K562 (cell line): ENCODE results near the gene TXLNG. TPM values are rescaled to one million over a fixed set of nuclear protein-coding genes. Genes with fewer than 3 reads are reported as not detected.

Experiments used
- ATF3 ChIP-seq, 2 experiments: fragments of 450-650 bp in 1 of 2; sonication (generic) in 1 of 2; formaldehyde crosslinking in 1 of 2; IDR thresholded peaks in 1 of 2; conservative IDR thresholded peaks in 1 of 2; 2 replicates each; pipeline versions ENCODE4 v1.6.1 to v1.8.1; 2016 to 2023; ENCODE audit warnings: mild to moderate bottlenecking in 2 of 2, moderate library complexity in 2 of 2, inconsistent platforms in 1 of 2, missing genetic modification reagents in 1 of 2
- ATF7 ChIP-seq: fragments of 450-650 bp; IDR thresholded peaks from 2 replicates; pipeline ENCODE4 v1.7.1; 2014; ENCODE audit warnings: mild to moderate bottlenecking, moderate library complexity
- E2F4 ChIP-seq: sonication (generic); formaldehyde crosslinking; IDR thresholded peaks from 2 replicates; pipeline ENCODE4 v1.8.0; 2022; ENCODE audit warnings: mild to moderate bottlenecking, low read depth, missing genetic modification reagents
- MED1 ChIP-seq: sonication (generic); formaldehyde crosslinking; IDR thresholded peaks from 2 replicates; pipeline ENCODE4 v1.8.1; 2023; ENCODE audit warnings: missing genetic modification reagents, borderline replicate concordance
- MYC ChIP-seq, 2 experiments: fragments of 250-450 bp in 1 of 2; sonication (Bioruptor Pico) in 1 of 2; IDR thresholded peaks; 2 replicates each; pipeline versions ENCODE4 v1.5.1 to v1.6.1; 2012 to 2021; ENCODE audit warnings: low read depth in 2 of 2, borderline replicate concordance in 1 of 2, improper control_type of control experiment in 1 of 2, low read length in 1 of 2, mild to moderate bottlenecking in 1 of 2, moderate library complexity in 1 of 2
- MYNN ChIP-seq, 2 experiments: sonication (generic); formaldehyde crosslinking in 1 of 2; IDR thresholded peaks; 2 replicates each; pipeline versions ENCODE4 v1.5.0 to v1.6.1; 2016 to 2020; ENCODE audit warnings: antibody characterized with exemption in 1 of 2, missing genetic modification reagents in 1 of 2
- NFRKB ChIP-seq: fragments of 450-650 bp; IDR thresholded peaks from 2 replicates; pipeline ENCODE4 v1.6.1; 2016; ENCODE audit warnings: low read depth
- POLR2A ChIP-seq: fragments of 450-650 bp; conservative IDR thresholded peaks from 2 replicates; pipeline ENCODE4 v1.6.1; 2016
- RUNX1 ChIP-seq: sonication (generic); IDR thresholded peaks from 2 replicates; pipeline ENCODE4 v1.6.1; 2016; ENCODE audit warnings: antibody characterized with exemption, low read depth
- SIN3B ChIP-seq: fragments of 450-650 bp; IDR thresholded peaks from 2 replicates; pipeline ENCODE4 v1.6.1; 2017; ENCODE audit warnings: low read depth, mild to moderate bottlenecking, moderate library complexity
- SUPT5H ChIP-seq: fragments of 450-650 bp; IDR thresholded peaks from 2 replicates; pipeline ENCODE4 v1.6.1; 2016
- ZBTB7A ChIP-seq: IDR thresholded peaks from 2 replicates; pipeline ENCODE4 v1.6.1; 2011; ENCODE audit warnings: low read depth, mild to moderate bottlenecking, low read length, moderate library complexity, borderline replicate concordance; ENCODE audit not compliant: control insufficient read depth
- ZNF277 ChIP-seq: fragments of 250-450 bp; sonication (Bioruptor Pico); IDR thresholded peaks from 2 replicates; pipeline ENCODE4 v1.8.0; 2022; ENCODE audit warnings: inconsistent platforms, mild to moderate bottlenecking, moderate library complexity, borderline replicate concordance
- polyA plus RNA-seq, 8 experiments: library from polyadenylated mRNA; depleted of rRNA in 4 of 8; stranded (reverse) in 5 of 8; unstranded in 3 of 8; fragments of >200 nt; fragmentation: Nextera tagmentation in 2 of 8; fragmentation: Illumina TruSeq in 1 of 8; extraction: Ambion mirVana in 2 of 8; extraction: Trizol in 1 of 8; gene quantifications; 2 replicates each; pipeline versions ENCODE4 v1.2.1 to v1.2.3, GENCODE V29; 2011 to 2014; ENCODE audit warnings: inconsistent platforms in 1 of 8, missing spikeins in 1 of 8
- total RNA-seq, 7 experiments: library from RNA; depleted of rRNA in 6 of 7; stranded (reverse); fragments of >200 nt in 6 of 7; fragmentation: Illumina TruSeq in 2 of 7; extraction: Trizol in 2 of 7; gene quantifications; 2 replicates each; pipeline versions ENCODE4 v1.2.1 to v1.2.3, GENCODE V29; 2011 to 2021; ENCODE audit warnings: low replicate concordance in 1 of 7
- TF ChIP-seq, protein P1 (sequence below): fragments of 450-650 bp; formaldehyde crosslinking; IDR thresholded peaks from 2 replicates; pipeline ENCODE4 v1.4.0; 2020; ENCODE audit warnings: mild to moderate bottlenecking
- TF ChIP-seq, protein P2 (sequence below): fragments of 450-650 bp; IDR thresholded peaks from 2 replicates; pipeline ENCODE4 v1.6.1; 2018; ENCODE audit not compliant: partially characterized antibody
- TF ChIP-seq, protein P3 (sequence below), 2 experiments: IDR thresholded peaks; 2 replicates each; pipeline ENCODE4 v1.6.1; 2011; ENCODE audit warnings: borderline replicate concordance in 1 of 2, control low read depth in 1 of 2, low read depth in 1 of 2, low read length in 1 of 2, mild to moderate bottlenecking in 1 of 2, mixed read lengths in 1 of 2, moderate library complexity in 1 of 2; ENCODE audit not compliant: insufficient read depth in 1 of 2, insufficient read length in 1 of 2, poor library complexity in 1 of 2, severe bottlenecking in 1 of 2; ENCODE audit errors: extremely low read depth in 1 of 2

Gene TXLNG
- total and polyA plus RNA-seq, 9 of the 15 experiments (the other 6 are each of a cell fraction or from before 2014, with no cell fraction given): 13.1 to 47.0 (median 31.6) TPM

DNA sequence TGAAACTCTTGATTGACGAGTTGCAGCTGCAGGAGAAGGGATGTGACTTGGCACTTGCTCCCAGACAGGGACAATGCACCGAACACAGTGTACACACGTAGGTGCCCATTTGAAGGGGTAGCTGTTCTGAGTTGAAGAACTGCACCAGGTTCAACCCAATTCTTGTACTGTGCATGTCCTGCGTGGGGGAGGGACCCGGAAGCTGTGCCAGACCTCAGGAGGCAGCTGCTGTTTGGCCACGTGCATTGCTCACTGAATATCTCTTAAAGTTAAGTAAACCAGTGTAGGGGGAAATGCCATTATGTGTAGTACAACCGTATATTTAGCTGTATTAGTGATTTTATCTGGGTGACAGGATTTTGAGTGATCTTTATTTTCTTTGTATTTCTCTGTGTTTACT lies 95.9 kb downstream of the TXLNG start (continued):
- TF ChIP-seq ATF3 (IDR thresholded peaks at IDR 0.05) (no peak), ATF3 (CRISPR knock-in tag; conservative IDR thresholded peaks at IDR 0.05) (no peak), MYC (IDR thresholded peaks at IDR 0.05; ENCODE audit: low read depth, low read length) (peak; percentile 64), MYC (CRISPR knock-in tag; IDR thresholded peaks at IDR 0.05; ENCODE audit: borderline replicate concordance, low read depth) (no peak), POLR2A (no peak), SIN3B (no peak), ZBTB7A (peak; percentile 13; the same call in 1 of the 2 replicates), MED1 (CRISPR knock-in tag) (no peak), ATF7 (no peak), E2F4 (CRISPR knock-in tag) (no peak), NFRKB (no peak), MYNN (IDR thresholded peaks at IDR 0.05) (no peak), MYNN (CRISPR knock-in tag; IDR thresholded peaks at IDR 0.05) (no peak), SUPT5H (no peak), ZNF277 (CRISPR knock-in tag) (no peak), RUNX1 (no peak)
- TF ChIP-seq, protein P1, sequence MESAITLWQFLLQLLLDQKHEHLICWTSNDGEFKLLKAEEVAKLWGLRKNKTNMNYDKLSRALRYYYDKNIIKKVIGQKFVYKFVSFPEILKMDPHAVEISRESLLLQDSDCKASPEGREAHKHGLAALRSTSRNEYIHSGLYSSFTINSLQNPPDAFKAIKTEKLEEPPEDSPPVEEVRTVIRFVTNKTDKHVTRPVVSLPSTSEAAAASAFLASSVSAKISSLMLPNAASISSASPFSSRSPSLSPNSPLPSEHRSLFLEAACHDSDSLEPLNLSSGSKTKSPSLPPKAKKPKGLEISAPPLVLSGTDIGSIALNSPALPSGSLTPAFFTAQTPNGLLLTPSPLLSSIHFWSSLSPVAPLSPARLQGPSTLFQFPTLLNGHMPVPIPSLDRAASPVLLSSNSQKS (CRISPR knock-in tag): no peak
- TF ChIP-seq, protein P2, sequence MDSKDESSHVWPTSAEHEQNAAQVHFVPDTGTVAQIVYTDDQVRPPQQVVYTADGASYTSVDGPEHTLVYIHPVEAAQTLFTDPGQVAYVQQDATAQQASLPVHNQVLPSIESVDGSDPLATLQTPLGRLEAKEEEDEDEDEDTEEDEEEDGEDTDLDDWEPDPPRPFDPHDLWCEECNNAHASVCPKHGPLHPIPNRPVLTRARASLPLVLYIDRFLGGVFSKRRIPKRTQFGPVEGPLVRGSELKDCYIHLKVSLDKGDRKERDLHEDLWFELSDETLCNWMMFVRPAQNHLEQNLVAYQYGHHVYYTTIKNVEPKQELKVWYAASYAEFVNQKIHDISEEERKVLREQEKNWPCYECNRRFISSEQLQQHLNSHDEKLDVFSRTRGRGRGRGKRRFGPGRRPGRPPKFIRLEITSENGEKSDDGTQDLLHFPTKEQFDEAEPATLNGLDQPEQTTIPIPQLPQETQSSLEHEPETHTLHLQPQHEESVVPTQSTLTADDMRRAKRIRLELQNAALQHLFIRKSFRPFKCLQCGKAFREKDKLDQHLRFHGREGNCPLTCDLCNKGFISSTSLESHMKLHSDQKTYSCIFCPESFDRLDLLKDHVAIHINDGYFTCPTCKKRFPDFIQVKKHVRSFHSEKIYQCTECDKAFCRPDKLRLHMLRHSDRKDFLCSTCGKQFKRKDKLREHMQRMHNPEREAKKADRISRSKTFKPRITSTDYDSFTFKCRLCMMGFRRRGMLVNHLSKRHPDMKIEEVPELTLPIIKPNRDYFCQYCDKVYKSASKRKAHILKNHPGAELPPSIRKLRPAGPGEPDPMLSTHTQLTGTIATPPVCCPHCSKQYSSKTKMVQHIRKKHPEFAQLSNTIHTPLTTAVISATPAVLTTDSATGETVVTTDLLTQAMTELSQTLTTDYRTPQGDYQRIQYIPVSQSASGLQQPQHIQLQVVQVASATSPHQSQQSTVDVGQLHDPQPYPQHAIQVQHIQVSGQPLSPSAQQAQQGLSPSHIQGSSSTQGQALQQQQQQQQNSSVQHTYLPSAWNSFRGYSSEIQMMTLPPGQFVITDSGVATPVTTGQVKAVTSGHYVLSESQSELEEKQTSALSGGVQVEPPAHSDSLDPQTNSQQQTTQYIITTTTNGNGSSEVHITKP: peak; percentile 3
- TF ChIP-seq, protein P3, sequence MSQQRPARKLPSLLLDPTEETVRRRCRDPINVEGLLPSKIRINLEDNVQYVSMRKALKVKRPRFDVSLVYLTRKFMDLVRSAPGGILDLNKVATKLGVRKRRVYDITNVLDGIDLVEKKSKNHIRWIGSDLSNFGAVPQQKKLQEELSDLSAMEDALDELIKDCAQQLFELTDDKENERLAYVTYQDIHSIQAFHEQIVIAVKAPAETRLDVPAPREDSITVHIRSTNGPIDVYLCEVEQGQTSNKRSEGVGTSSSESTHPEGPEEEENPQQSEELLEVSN (IDR thresholded peaks at IDR 0.05; ENCODE audit: borderline replicate concordance in 1 of 2, extremely low read depth in 1 of 2, insufficient read depth in 1 of 2, insufficient read length in 1 of 2, low read depth in 1 of 2, low read length in 1 of 2, poor library complexity in 1 of 2, severe bottlenecking in 1 of 2): peak in 1 of 2 experiments; percentile 17
